Skeletal muscle satellite cell (primary cell): ENCODE data around the gene ZMIZ1.

ENCODE experiments used
- H3K27me3 ChIP-seq: 2 replicates; pipeline ENCODE4 v1.7.0; 2013; ENCODE audit warnings: low read length; ENCODE audit not compliant: control insufficient read depth, insufficient read depth
- H3K36me3 ChIP-seq: 2 replicates; pipeline ENCODE4 v1.7.0; 2013; ENCODE audit warnings: mild to moderate bottlenecking, control low read depth, low read length; ENCODE audit not compliant: insufficient read depth
- H3K4me1 ChIP-seq: 2 replicates; pipeline ENCODE4 v1.7.0; 2013; ENCODE audit warnings: low read length; ENCODE audit not compliant: control insufficient read depth, insufficient read depth
- H3K4me2 ChIP-seq: 2 replicates; pipeline ENCODE4 v1.7.0; 2013; ENCODE audit warnings: mild to moderate bottlenecking, low read length
- H3K4me3 ChIP-seq: 2 replicates; pipeline ENCODE4 v1.7.0; 2013; ENCODE audit warnings: low read length
- H3K9ac ChIP-seq: 2 replicates; pipeline ENCODE4 v1.7.0; 2013; ENCODE audit warnings: mild to moderate bottlenecking, low read depth, low read length, moderate library complexity
- H3K9me3 ChIP-seq: replicated peaks from 2 replicates; pipeline ENCODE4 v1.7.0; 2013; ENCODE audit warnings: mild to moderate bottlenecking, control low read depth, low read length

Gene ZMIZ1

DNA sequence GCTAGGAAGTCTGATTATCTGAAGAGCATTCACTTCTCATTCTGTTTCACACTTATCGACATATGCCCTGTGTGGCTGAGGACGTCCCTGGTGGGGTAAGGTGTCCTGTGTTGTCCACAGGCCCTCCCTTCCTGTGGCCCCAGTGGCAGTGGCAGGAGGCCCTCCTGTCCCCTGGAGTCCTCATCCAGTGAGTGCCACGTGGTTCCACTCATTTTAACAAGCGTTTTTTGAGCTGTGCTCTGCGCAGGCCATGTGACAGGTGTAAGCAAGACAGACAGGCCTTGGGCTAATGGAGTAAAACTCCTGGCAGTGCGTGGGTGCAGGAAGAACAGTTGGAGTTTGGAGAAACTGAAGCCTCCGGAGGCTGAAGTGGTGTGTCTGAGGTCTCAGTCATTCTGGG, 239.2 kb downstream of the ZMIZ1 start:
- no peaks in the 10 kb centered on the region for H3K27me3 ChIP-seq
- H3K36me3 ChIP-seq: peaks cover 88% of the 10 kb centered on the region
- no peaks in the 10 kb centered on the region for H3K9me3 ChIP-seq
- no peaks in the 10 kb centered on the region for H3K4me1 ChIP-seq
- H3K9ac ChIP-seq: no peak overlapping the region
- H3K4me3 ChIP-seq: no peak overlapping the region
- no peak overlapping the region for H3K4me2 ChIP-seq

- Histone ChIP-seq H3K27me3 (no peaks in the 10 kb centered on the region), H3K4me2 (no peak overlapping the region), H3K9ac (no peak overlapping the region), H3K9me3 (no peaks in the 10 kb centered on the region), H3K4me3 (no peak overlapping the region), H3K4me1 (no peaks in the 10 kb centered on the region), H3K36me3 (peaks cover 88% of the 10 kb centered on the region)
Observed at GRCh38 chr10:79308969-79309665, 240.4 kb downstream of the ZMIZ1 start.

DNA sequence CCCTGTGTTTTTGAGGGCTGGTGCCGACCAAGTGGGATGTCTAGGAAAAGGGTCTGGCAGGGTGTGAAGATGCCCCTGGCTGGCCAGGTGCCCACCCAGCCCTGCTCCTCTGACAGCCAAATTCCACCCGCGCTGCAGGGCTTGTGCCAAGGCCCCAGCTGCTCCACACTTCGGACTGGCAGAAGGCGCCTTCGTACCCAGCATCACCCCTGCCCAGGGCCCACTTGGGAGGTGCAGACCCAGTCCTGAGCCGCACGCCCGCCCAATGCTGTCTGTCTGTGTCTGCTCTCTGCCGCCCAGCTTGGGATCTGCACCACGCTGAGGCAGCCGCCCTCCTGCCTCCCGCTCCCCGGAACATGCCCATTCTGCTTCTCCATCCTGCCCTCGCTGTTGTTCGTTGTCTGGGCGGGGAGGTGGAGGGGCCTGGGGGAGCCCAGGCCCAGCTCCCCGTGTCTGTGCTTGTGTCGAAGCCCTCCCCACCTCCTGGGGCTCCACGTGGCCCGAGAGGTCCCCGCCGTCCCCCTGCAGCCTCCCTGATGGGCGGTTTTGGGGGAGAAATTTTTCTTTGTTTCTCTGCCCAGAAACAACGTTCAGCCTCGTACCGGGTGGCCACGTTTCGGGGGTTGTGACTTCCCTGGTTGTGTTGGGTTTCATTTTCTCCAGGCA, 241.6 kb downstream of the ZMIZ1 start:
- Histone ChIP-seq H3K9ac (no peak overlapping the region), H3K4me2 (no peak overlapping the region), H3K27me3 (no peaks in the 10 kb centered on the region), H3K4me3 (no peak overlapping the region), H3K9me3 (no peaks in the 10 kb centered on the region), H3K4me1 (no peaks in the 10 kb centered on the region), H3K36me3 (peaks cover 87% of the 10 kb centered on the region)

GRCh38 chr10:79310911-79311573, 242.3 kb downstream of the ZMIZ1 start:
- H3K36me3 ChIP-seq: peaks cover 87% of the 10 kb centered on the region
- no peak overlapping the region for H3K4me3 ChIP-seq
- H3K9me3 ChIP-seq: no peaks in the 10 kb centered on the region
- no peak overlapping the region for H3K4me2 ChIP-seq
- no peaks in the 10 kb centered on the region for H3K27me3 ChIP-seq
- H3K9ac ChIP-seq: no peak overlapping the region
- no peaks in the 10 kb centered on the region for H3K4me1 ChIP-seq

- Histone ChIP-seq H3K9me3 (no peaks in the 10 kb centered on the region), H3K36me3 (peaks cover 79% of the 10 kb centered on the region), H3K9ac (no peak overlapping the region), H3K4me3 (no peak overlapping the region), H3K27me3 (no peaks in the 10 kb centered on the region), H3K4me1 (peaks cover 5% of the 10 kb centered on the region), H3K4me2 (no peak overlapping the region)
Observed at GRCh38 chr10:79311581-79312407, 243.0 kb downstream of the ZMIZ1 start.

DNA sequence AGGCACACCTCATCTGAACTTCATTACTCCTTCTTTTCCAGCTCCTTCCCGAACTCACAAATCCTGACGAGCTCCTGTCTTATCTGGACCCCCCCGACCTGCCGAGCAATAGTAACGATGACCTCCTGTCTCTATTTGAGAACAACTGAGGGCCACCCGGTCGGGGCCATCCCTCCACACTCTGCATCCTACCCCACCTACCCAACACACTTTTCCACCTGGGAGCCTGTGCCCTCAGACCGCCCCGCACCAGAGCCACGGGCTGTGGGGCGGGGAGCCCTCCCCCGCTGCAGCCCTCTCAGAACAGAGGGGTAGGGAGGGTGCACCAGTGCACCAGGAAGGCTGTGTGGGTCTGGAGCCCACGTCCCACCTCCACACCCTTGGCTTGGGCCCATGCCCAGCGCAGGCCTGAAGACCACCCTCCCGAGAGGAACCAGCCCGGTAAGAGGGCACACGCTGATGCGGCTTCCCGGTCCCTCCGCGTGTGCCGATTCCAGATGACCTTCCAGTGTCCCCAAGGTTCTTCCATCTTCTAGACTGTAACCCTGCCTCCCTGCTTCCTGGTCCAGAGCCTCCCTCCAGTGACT, 243.9 kb downstream of the ZMIZ1 start:
- Histone ChIP-seq H3K27me3 (no peaks in the 10 kb centered on the region), H3K9ac (no peak overlapping the region), H3K4me1 (peaks cover 14% of the 10 kb centered on the region), H3K4me2 (no peak overlapping the region), H3K36me3 (peaks cover 70% of the 10 kb centered on the region), H3K9me3 (no peaks in the 10 kb centered on the region), H3K4me3 (no peak overlapping the region)

- H3K36me3 ChIP-seq: peaks cover 64% of the 10 kb centered on the region
- H3K9ac ChIP-seq: no peak overlapping the region
- no peak overlapping the region for H3K4me3 ChIP-seq
- no peaks in the 10 kb centered on the region for H3K9me3 ChIP-seq
- H3K4me2 ChIP-seq: no peak overlapping the region
- no peaks in the 10 kb centered on the region for H3K27me3 ChIP-seq
- H3K4me1 ChIP-seq: peaks cover 20% of the 10 kb centered on the region
Observed at GRCh38 chr10:79313320-79313719, 244.6 kb downstream of the ZMIZ1 start.

DNA sequence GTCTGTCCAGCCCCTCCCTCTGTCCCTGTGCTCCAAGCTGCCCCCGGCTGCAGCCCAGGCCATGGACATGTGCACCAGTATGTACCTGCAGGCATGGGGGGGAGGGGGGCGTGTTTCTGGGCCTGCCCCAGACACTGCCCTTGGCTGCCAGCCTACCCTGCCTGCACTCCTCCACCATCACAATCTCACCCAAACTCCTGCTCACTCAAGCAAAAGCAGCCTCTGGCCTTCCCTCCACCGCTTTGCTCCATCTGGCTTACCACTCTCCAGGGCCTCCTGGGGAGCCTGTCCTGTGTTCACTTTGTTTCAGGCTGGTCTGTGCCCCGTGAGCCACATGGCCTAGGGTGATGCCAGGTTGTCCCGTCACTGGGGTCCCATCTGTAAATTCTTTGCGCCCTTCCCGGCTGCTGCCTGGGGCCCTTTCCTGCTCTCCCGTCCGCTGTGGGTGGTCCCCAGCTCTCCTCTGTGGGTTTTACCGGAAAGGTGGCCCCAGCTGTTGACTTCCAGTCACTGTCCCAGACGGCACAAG, 245.2 kb downstream of the ZMIZ1 start:
- peaks cover 57% of the 10 kb centered on the region for H3K36me3 ChIP-seq
- H3K4me3 ChIP-seq: no peak overlapping the region
- no peaks in the 10 kb centered on the region for H3K27me3 ChIP-seq
- H3K4me2 ChIP-seq: no peak overlapping the region
- H3K9ac ChIP-seq: no peak overlapping the region
- H3K4me1 ChIP-seq: peaks cover 27% of the 10 kb centered on the region
- H3K9me3 ChIP-seq: no peaks in the 10 kb centered on the region

GRCh38 chr10:79314761-79315601, 246.2 kb downstream of the ZMIZ1 start:
- no peak overlapping the region for H3K4me3 ChIP-seq
- peaks cover 47% of the 10 kb centered on the region for H3K36me3 ChIP-seq
- H3K27me3 ChIP-seq: no peaks in the 10 kb centered on the region
- no peaks in the 10 kb centered on the region for H3K9me3 ChIP-seq
- H3K4me1 ChIP-seq: peaks cover 35% of the 10 kb centered on the region
- no peak overlapping the region for H3K4me2 ChIP-seq
- no peak overlapping the region for H3K9ac ChIP-seq

- H3K36me3 ChIP-seq: peaks cover 41% of the 10 kb centered on the region
- H3K9me3 ChIP-seq: no peaks in the 10 kb centered on the region
- no peak overlapping the region for H3K4me3 ChIP-seq
- H3K4me1 ChIP-seq: peaks cover 41% of the 10 kb centered on the region
- H3K4me2 ChIP-seq: no peak overlapping the region
- no peaks in the 10 kb centered on the region for H3K27me3 ChIP-seq
- H3K9ac ChIP-seq: no peak overlapping the region
Observed at GRCh38 chr10:79315602-79315920, 246.8 kb downstream of the ZMIZ1 start.
